Keratinocyte (primary cell): ENCODE measurements around the gene SAC3D1. TPM values are rescaled to one million over a fixed set of nuclear protein-coding genes. Genes with fewer than 3 reads are reported as not detected.

Experiments used
- DNase-seq: peaks from one replicate; pipeline ENCODE4 v3.0.0-alpha.2; 2011; ENCODE audit warnings: low read depth, missing footprints, low spot score
- FAIRE-seq: peaks from 2 replicates; lab custom pipeline; 2011; peaks lifted over from hg19 to GRCh38; lab: Jason Lieb, UNC
- H2AFZ ChIP-seq: 2 replicates; pipeline ENCODE4 v1.6.0; 2012; ENCODE audit warnings: low read length, control low read depth, inconsistent platforms; ENCODE audit not compliant: control insufficient read depth
- H3K27ac ChIP-seq: 2 replicates; pipeline ENCODE4 v1.5.1; 2011; ENCODE audit warnings: low read length; ENCODE audit not compliant: control insufficient read depth, insufficient read depth
- H3K27me3 ChIP-seq: 3 replicates; pipeline ENCODE4 v1.6.0; 2011; ENCODE audit warnings: low read length; ENCODE audit not compliant: control insufficient read depth, insufficient read depth; ENCODE audit errors: extremely low read depth
- H3K36me3 ChIP-seq, 2 experiments: 2 replicates in 1 of 2; 3 replicates in 1 of 2; pipeline ENCODE4 v1.5.1; 2011; ENCODE audit warnings: low read length in 2 of 2, mild to moderate bottlenecking in 1 of 2; ENCODE audit not compliant: control insufficient read depth in 2 of 2, insufficient read depth in 2 of 2; ENCODE audit errors: extremely low read depth in 1 of 2
- H3K4me1 ChIP-seq: 3 replicates; pipeline ENCODE4 v1.5.1; 2011; ENCODE audit warnings: low read length; ENCODE audit not compliant: control insufficient read depth, insufficient read depth; ENCODE audit errors: extremely low read depth
- H3K4me2 ChIP-seq: 3 replicates; pipeline ENCODE4 v1.6.0; 2011; ENCODE audit warnings: low read depth, low read length; ENCODE audit not compliant: control insufficient read depth, insufficient read depth; ENCODE audit errors: extremely low read depth
- H3K4me3 ChIP-seq, 3 experiments: fragments of 200-600 bp in 1 of 3; sonication (generic) in 1 of 3; 2 replicates in 2 of 3; 3 replicates in 1 of 3; pipeline ENCODE4 v1.5.1; 2011 to 2016; ENCODE audit warnings: low read length in 3 of 3, mild to moderate bottlenecking in 3 of 3, control low read depth in 2 of 3, inconsistent platforms in 1 of 3, low read depth in 1 of 3, mixed read lengths in 1 of 3, mixed run types in 1 of 3, moderate library complexity in 1 of 3; ENCODE audit not compliant: control insufficient read depth in 2 of 3, insufficient read depth in 2 of 3; ENCODE audit errors: extremely low read depth in 1 of 3
- H3K79me2 ChIP-seq: 2 replicates; pipeline ENCODE4 v1.6.0; 2012; ENCODE audit warnings: low read length; ENCODE audit not compliant: control insufficient read depth, insufficient read depth
- H3K9ac ChIP-seq: 3 replicates; pipeline ENCODE4 v1.6.0; 2011; ENCODE audit warnings: low read length; ENCODE audit not compliant: control insufficient read depth, insufficient read depth; ENCODE audit errors: extremely low read depth
- H3K9me1 ChIP-seq: 3 replicates; pipeline ENCODE4 v1.6.0; 2011; ENCODE audit warnings: low read length; ENCODE audit not compliant: control insufficient read depth, insufficient read depth; ENCODE audit errors: extremely low read depth
- H3K9me3 ChIP-seq: 2 replicates; pipeline ENCODE4 v1.5.1; 2012; ENCODE audit warnings: low read depth, low read length; ENCODE audit not compliant: control insufficient read depth
- H4K20me1 ChIP-seq: 3 replicates; pipeline ENCODE4 v1.6.0; 2011; ENCODE audit warnings: low read length; ENCODE audit not compliant: control insufficient read depth, insufficient read depth; ENCODE audit errors: extremely low read depth
- EZH2 ChIP-seq: IDR thresholded peaks from one replicate; pipeline ENCODE4 v1.6.1; 2012; ENCODE audit warnings: inconsistent platforms, mild to moderate bottlenecking, low read length, moderate library complexity
- dilution Hi-C: fragments of 300-500 bp; cut with MboI; formaldehyde crosslinking; loops from one replicate; pipeline ENCODE4 v1.7.0; 2020; ENCODE audit warnings: low sequenced_read_pairs; ENCODE audit not compliant: extremely low pct_ligation_motif_present
- polyA plus RNA-seq, 5 experiments: library from polyadenylated mRNA; depleted of rRNA in 3 of 5; stranded (reverse) in 3 of 5; stranded (forward) in 1 of 5; unstranded in 1 of 5; fragments of >200 nt; gene quantifications; 1 replicate in 1 of 5; 2 replicates in 3 of 5; 3 replicates in 1 of 5; pipeline versions ENCODE4 v1.2.1 to v1.2.3, GENCODE V29; 2011 to 2012; ENCODE audit warnings: missing spikeins in 2 of 5, low read depth in 1 of 5, low replicate concordance in 1 of 5
- TF ChIP-seq, protein P1 (sequence below), 3 experiments: IDR thresholded peaks in 1 of 3; conservative IDR thresholded peaks in 1 of 3; optimal IDR thresholded peaks in 1 of 3; 2 replicates in 2 of 3; 3 replicates in 1 of 3; pipeline versions ENCODE3 to v1.5.1; 2011; ENCODE audit warnings: low read length in 3 of 3, mild to moderate bottlenecking in 3 of 3, moderate library complexity in 2 of 3, control low read depth in 1 of 3, inconsistent platforms in 1 of 3; ENCODE audit not compliant: insufficient read depth in 2 of 3; ENCODE audit errors: extremely low read depth in 1 of 3

Gene SAC3D1
- polyA plus RNA-seq, 1 donor (not counting 4 experiments of a cell fraction or from before 2014, with no cell fraction given): 4.9 TPM

DNA sequence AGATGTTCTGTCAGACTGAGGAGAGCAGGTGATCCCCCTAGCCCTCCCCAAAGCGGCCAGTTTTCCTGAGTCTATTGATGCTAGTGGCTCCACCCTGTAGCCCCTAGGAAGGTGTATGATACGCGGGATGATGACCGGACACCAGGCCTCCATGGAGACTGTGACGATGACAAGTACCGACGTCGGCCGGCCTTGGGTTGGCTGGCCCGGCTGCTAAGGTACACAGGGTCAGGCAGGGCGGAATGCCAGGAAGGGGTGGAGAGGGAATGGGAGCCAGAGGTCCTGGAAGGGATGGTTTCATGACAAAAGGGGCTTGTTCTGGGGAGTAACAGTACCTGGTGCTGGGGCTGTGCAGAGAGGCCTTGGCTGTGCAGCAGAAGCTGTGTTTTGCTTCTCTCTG, 46.2 kb downstream of the SAC3D1 start:
- no peak overlapping the region for H3K9ac ChIP-seq
- H4K20me1 ChIP-seq: no peaks in the 10 kb centered on the region
- no peak for FAIRE-seq
- no peaks in the 10 kb centered on the region for H3K9me3 ChIP-seq
- DNase-seq: no peak
- TF ChIP-seq, protein P1, sequence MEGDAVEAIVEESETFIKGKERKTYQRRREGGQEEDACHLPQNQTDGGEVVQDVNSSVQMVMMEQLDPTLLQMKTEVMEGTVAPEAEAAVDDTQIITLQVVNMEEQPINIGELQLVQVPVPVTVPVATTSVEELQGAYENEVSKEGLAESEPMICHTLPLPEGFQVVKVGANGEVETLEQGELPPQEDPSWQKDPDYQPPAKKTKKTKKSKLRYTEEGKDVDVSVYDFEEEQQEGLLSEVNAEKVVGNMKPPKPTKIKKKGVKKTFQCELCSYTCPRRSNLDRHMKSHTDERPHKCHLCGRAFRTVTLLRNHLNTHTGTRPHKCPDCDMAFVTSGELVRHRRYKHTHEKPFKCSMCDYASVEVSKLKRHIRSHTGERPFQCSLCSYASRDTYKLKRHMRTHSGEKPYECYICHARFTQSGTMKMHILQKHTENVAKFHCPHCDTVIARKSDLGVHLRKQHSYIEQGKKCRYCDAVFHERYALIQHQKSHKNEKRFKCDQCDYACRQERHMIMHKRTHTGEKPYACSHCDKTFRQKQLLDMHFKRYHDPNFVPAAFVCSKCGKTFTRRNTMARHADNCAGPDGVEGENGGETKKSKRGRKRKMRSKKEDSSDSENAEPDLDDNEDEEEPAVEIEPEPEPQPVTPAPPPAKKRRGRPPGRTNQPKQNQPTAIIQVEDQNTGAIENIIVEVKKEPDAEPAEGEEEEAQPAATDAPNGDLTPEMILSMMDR (optimal IDR thresholded peaks at IDR 0.05 in 1 of 3, IDR thresholded peaks at IDR 0.05 in 1 of 3, conservative IDR thresholded peaks at IDR 0.05 in 1 of 3; ENCODE audit: extremely low read depth in 1 of 3, insufficient read depth in 2 of 3, low read length in 3 of 3): no peak
- no peak for TF ChIP-seq EZH2
- H3K36me3 ChIP-seq: peaks cover 19 to 28% of the 10 kb centered on the region in 2 experiments
- H2AFZ ChIP-seq: no peak overlapping the region
- H3K79me2 ChIP-seq: peaks cover 29% of the 10 kb centered on the region
- no peaks in the 10 kb centered on the region for H3K27me3 ChIP-seq
- H3K27ac ChIP-seq: no peak overlapping the region
- no peak overlapping the region for H3K4me2 ChIP-seq
- no peaks in the 10 kb centered on the region for H3K9me1 ChIP-seq
- H3K4me1 ChIP-seq: peaks cover 15% of the 10 kb centered on the region
- H3K4me3 ChIP-seq: no peak overlapping the region
- dilution Hi-C loops: no loop called here

DNA sequence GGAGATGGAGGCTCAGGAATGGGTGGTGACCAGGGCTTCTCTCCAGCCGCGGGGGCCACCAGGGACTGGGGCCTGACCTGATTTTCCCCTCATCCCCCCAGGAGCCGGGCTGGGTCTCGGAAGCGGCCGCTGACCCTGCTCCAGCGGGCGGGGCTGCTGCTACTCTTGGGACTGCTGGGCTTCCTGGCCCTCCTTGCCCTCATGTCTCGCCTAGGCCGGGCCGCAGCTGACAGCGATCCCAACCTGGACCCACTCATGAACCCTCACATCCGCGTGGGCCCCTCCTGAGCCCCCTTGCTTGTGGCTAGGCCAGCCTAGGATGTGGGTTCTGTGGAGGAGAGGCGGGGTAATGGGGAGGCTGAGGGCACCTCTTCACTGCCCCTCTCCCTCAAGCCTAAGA, 46.8 kb downstream of the SAC3D1 start:
- DNase-seq: no peak
- Histone ChIP-seq H3K27me3 (no peaks in the 10 kb centered on the region), H3K4me3 (no peak overlapping the region), H3K9ac (no peak overlapping the region), H4K20me1 (no peaks in the 10 kb centered on the region), H3K9me3 (no peaks in the 10 kb centered on the region), H3K36me3 (peaks cover 19 to 28% of the 10 kb centered on the region in 2 experiments), H3K4me1 (peaks cover 12% of the 10 kb centered on the region), H2AFZ (no peak overlapping the region), H3K27ac (no peak overlapping the region), H3K4me2 (no peak overlapping the region), H3K79me2 (peaks cover 25% of the 10 kb centered on the region), H3K9me1 (no peaks in the 10 kb centered on the region)
- TF ChIP-seq, protein P1 (optimal IDR thresholded peaks at IDR 0.05 in 1 of 3, IDR thresholded peaks at IDR 0.05 in 1 of 3, conservative IDR thresholded peaks at IDR 0.05 in 1 of 3; ENCODE audit: extremely low read depth in 1 of 3, insufficient read depth in 2 of 3, low read length in 3 of 3): no peak
- no peak for TF ChIP-seq EZH2
- dilution Hi-C loops: no loop called here
- FAIRE-seq: no peak
